Right lung (tissue), 5 donors: Measurements from ENCODE around the gene APLP2. TPM values are rescaled to one million over a fixed set of nuclear protein-coding genes. Genes with fewer than 3 reads are reported as not detected.
"Not testable (repeated sequence)": the region's sequence is repeated elsewhere in the genome, so short reads cannot be mapped to it uniquely, and the experiment has no call there.

Source experiments
- DNase-seq, 2 donors: peaks; one replicate each; pipeline ENCODE4 v3.0.0-alpha.2; 2013
- polyA plus RNA-seq, 5 donors: library from polyadenylated mRNA; unstranded; fragments of 120-200 nt; gene quantifications; one replicate each; pipeline versions ENCODE4 v1.2.1 to v1.2.3, GENCODE V29; 2013; ENCODE audit warnings: inconsistent platforms in 1 of 5, low replicate concordance in 1 of 5; ENCODE audit not compliant: insufficient read length in 5 of 5, insufficient read depth in 1 of 5

APLP2 gene
- polyA plus RNA-seq, 5 donors = 424 to 539 (median 490) TPM

DNA sequence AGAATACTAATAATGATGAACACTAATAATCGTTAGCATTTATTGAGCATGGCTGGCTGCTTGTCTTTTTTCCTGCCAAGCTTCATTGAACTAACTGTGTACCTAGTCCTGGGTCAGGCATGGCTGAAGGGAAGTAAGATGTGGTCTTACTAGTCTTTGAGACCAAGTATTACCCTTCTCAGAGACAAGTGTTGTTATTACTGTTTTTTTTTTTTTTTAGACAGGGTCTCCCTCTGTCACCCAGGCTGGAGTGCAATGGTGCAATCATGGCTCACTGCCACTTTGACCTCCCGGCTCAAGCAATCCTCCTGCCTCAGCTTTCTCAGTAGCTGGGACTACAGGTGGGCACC lies 94.5 kb downstream of the APLP2 start:
- DNase-seq = no peak

DNA sequence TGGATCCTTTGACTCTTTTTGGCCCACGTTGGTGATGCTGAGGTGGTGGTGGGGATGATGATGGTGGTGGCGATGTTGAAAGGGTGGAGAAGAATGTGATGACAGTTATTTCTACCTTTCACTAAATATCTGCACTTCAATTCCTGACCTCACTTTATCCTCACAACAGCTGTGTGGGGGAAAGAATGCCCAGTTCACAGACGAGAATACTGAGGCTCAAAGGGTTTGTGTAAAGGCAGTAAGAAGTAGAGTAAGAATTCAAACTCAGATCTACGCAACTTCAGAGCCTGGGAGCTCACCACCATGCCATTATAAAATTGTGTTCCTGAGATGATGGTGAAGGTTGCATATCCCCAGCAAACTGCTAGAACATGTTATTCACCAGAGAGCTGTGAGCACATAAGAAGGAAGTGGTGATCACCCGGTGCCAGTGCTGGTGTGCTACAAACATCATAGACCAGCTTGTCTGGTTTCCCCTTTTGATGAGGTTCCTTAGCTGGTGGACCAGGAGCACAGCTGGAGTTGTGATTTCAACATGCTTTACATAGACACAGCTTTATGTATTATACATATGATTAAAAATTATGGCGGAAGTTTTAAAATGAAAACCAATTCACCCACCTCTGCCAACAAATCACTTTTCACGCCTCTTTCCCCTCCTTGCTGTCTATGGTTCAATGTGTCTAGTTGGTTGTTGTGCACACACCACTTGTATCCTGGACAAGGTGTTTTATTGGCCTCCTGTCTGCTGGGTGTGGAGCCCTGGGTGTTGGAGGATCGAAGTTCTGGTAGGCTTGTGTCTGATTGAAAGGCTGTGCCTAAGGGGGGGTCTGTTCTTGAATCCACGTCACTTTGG lies 96.1 kb downstream of the APLP2 start:
- no peak for DNase-seq

DNA sequence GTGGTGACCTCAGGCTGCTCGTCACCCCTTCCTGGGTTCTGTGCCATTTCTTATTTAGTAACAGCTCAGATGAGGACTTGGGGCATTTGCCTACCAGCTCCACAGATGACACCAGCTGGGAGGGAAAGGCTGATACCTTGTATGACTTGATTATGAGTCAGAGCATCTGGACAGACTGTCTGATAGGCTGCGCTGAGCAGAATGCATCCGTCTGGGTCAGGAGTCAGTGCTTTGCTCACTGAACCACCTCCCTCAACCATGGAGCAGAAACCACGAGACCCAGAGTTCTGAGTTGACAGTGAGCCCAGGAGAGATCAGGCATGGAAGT lies 96.7 kb downstream of the APLP2 start:
- DNase-seq = peak; percentile 80

DNA sequence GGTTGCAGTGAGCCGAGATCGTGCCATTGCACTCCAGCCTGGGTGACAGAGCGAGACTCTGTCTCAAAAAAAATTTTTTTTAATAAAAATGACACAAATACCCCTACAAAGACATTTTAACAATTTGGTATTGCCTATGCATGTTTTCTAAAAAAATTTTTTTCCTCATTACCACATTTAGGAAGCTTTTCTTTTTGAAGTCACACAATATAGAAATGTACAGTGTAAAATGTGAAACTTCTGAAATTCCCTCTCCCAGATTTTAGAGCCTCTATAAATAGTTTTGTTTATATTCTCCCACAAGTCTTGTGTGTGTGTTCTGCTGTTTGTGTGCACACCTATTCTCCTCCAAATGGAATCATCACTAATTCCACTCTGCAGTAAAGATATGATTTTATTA lies 97.5 kb downstream of the APLP2 start:
- DNase-seq = no peak

DNA sequence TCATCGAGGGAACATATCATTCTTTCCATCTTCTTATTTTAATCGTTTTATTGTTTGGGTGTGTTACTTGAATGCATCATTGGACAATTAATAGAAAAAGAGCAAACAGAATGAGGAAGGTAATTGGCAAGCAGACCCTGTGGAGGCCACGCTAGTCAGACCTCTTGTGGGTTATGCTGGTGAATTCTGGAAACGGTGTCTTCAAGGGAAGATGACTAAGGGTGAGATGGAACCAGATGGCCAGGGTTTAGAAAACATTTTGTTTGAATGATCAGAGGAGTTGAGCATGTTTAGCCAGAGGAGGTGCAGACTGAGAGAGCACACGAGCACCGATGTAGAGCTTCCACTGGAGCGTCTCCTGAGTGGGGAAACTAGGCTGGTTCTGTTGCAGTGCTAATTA lies 98.4 kb downstream of the APLP2 start:
- DNase-seq = no peak

DNA sequence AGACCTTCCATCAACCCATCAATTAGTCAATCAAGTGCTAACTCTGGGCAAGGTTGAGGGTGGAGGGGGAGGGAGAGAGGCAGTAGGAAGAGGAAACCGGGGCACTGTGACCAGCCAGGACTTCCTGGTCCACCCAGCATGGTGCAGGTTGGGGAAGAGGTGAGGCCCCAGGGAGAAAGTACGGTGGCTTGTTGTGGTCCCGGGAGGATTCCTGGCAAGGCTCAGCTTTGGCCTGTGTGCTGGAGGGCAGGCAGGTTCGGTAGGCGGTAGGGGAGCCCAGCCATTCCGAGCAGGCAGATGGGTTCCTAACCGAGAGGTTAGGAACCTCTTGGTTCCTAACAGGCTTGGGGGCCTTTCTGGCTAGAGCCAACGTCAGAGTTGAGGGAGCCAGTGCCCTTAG lies 100.7 kb downstream of the APLP2 start:
- no peak for DNase-seq

DNA sequence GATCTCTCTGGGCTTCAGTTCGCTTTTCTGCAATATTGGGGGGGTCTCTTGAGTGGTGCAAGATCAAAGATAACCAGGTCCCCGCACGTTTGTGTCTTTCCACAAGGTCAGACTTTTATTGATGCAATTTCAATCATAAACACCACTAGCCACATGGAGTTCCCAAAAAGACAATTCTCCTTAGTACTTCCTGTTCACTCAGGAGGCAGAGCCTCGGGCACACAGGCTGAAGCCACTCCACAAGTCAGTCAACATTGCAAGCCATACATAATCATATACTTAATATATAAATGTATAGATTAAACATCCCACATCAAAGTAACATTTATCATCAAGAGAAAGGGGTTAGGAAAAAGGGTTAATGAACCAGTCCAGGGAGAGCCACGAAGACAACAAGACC lies 101.8 kb downstream of the APLP2 start:
- DNase-seq = no peak

DNA sequence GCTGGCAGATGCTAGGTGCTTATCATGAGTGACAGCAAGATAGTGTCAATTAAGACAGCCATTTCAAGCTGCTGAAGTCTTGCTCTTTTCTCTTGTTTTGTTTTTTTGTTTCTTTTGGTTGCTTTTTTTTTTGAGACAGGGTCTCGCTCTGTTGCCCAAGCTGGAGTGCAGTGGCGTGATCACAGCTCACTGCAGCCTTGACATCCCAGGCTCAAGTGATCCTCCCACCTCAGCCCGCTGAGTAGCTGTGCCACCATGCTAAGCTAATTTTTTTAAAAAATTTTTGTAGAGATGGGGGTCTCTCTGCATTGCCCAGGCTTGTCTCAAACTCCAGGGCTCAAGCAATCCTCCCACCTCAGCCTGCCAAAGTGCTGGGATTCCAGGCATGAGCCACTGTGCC lies 102.3 kb downstream of the APLP2 start:
- not testable (repeated sequence) for DNase-seq

DNA sequence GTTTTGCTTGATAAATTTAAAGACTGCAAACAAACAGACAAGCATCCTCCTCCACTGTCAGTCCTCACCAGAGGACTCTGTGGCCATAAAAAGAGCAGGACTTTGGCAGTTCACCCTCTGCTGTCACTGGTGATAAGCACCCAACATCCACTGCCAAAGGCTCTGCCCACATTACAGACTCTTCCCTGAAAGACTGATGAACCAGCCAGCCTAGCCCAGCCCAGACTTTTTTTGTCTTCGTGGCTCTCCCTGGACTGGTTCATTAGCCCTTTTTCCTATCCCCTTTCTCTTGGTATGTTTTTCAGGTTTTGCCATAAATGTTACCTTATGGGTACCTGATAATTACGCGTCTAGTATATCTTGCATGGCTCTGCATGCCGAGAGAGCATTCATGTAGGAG lies 104.9 kb downstream of the APLP2 start:
- no peak for DNase-seq

DNA sequence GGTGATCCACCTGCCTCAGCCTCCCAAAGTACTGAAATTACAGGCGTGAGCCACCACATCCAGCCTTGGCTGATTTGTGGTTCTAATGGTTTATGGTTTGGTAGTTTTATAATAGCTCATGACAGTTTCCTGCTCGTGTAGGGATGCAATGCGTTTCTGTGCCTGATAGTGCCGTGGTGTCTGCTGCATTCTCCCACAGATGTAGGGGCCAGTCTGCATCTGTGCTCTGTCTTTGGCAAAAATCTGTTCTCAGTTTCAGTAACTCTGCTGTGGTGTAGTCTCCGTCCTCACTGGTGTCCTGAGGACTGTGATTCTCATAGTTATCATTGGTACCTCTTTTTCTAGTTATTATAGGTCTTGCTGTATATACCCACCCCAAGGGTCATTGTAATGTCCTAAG lies 106.2 kb downstream of the APLP2 start:
- DNase-seq = no peak

DNA sequence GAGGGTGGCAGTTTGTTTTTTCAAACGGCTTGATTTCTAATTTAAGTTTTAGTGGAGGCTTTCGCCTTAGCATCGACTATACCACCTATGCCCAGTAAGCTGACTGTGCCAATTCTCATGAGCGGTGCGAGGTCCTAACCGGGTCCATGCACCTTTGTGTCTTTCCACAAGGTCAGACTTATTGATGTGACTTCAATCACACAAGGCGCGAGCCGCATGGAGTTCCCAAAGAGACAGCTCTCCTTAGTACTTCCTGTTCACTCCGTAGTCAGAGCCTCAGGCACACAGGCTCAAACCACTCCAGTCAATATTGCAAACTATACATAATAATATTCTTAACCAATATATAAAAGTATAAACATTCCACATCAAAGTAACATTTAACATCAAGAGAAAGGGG lies 108.1 kb downstream of the APLP2 start:
- DNase-seq = no peak

DNA sequence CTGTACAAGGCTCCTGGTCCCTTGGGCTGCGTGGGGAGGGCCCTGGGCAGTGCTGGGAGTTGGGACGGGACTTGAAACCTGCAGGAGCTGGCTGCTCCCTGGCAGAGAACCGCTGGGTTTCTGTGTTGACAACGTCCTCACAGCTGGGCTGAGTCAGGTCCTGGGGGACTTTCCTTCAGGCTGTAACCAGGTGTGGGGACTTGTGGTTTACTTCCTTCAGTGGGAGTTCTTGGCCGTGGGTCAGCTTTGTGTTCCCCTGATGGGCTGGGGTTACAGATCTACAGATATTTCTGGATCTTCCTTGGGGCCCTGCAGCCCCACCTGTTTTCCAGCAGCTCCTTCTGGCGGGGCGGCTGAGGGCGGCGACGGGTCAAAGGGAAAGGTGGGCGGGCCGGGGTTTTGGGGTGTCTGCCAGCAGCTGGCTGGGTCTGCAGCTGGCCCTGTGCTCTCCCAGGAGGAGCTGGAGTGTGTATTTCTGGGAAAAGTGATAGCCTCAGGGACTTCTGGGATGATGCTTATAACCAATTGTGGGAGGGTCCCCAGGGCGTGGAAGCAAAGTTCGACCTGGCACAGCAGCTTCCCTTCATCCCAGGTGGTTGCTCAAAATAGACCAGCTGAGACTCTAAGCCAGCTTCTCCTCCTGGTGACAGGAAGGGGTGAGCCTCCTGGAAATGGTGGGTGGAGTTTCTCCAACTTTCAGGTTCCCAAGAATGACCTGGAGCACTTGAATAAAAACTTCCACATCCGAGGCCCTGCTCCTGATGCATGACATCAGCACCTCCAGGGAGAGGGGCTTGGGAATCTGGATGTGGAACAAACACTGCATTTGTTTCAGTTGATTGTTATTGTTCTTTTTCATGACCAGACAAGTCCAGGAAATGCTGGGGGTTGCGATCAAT lies 109.0 kb downstream of the APLP2 start:
- DNase-seq = no peak

DNA sequence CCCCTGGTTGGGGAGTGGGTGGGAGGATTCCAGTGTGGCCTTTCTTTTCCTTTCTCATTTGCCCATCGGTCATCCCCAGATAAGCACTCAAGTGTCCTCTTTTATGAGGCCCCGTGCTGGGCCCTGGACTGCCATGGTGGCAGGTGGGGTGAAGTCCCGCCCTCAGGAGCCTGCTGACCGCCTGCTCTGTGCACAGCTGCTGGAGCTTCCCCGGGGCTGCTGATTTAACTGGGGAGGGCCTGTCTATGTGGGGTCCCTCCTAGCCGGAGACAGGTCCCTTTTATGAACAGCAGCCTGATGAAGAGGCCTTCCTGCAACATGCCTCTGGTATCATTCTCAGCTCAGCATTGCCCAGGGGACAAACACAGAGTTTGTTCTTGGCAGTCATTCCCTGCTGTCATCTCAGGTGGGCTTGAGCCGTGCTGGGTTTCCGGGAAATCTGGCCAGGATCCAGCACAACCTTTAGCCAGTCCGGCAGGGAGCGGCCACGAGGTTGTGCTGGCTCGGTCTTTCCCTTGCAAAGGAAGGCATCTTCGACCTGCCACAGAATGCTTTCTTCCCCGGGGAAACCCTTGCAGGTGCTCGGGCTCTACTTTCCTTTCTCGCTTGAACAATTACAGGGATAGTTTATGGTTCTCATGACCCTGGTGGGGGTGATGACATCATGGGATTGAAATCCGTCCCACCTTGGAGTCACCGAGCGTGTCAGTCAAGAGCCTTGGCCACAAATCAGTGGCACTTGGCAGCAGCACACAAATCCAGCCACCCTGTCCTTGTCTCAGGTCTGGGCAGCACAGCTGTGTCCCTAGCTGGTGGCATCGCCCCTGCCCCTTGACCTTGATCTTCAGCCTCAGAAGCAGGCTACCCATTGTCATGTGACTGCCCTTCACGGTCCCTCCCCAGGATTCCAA lies 110.0 kb downstream of the APLP2 start:
- no peak for DNase-seq

DNA sequence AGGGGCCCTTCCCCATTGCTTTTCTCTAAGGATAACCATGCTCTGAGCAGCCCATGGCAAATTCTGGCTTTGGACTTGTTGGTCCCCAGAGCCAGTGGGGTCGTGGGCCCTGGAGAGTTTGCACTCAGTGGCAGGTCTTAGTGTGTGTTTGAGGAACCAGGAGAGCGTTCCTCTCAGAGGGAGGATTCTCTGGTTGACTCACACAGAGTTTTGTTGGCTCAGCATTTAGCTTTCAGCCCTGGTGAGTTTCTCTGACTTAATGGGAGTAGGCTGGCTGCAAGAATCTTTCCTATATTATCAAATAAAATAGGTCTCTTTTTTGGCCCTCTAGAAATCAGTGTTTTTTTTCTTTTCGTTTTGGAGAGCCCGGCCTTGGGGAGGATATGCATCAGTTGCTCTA lies 110.8 kb downstream of the APLP2 start:
- no peak for DNase-seq

DNA sequence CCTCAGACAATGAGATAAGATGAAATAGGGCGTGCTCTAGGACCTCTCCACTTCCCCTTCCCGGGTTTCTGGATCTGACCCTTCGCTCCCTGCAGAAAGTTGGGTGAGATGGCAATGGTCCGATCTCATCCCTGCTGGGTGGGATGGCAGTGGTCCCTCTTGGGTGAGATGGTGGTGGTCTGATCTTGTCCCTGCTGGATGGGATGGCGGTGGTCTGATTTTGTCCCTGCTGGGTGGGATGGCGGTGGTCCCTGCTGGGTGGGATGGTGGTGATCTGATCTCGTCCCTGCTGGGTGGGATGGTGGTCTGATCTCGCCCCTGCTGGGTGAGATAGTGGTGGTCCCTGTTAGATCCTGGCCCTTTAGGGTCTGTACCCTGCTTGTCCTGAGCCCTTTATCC lies 111.2 kb downstream of the APLP2 start:
- DNase-seq = no peak

DNA sequence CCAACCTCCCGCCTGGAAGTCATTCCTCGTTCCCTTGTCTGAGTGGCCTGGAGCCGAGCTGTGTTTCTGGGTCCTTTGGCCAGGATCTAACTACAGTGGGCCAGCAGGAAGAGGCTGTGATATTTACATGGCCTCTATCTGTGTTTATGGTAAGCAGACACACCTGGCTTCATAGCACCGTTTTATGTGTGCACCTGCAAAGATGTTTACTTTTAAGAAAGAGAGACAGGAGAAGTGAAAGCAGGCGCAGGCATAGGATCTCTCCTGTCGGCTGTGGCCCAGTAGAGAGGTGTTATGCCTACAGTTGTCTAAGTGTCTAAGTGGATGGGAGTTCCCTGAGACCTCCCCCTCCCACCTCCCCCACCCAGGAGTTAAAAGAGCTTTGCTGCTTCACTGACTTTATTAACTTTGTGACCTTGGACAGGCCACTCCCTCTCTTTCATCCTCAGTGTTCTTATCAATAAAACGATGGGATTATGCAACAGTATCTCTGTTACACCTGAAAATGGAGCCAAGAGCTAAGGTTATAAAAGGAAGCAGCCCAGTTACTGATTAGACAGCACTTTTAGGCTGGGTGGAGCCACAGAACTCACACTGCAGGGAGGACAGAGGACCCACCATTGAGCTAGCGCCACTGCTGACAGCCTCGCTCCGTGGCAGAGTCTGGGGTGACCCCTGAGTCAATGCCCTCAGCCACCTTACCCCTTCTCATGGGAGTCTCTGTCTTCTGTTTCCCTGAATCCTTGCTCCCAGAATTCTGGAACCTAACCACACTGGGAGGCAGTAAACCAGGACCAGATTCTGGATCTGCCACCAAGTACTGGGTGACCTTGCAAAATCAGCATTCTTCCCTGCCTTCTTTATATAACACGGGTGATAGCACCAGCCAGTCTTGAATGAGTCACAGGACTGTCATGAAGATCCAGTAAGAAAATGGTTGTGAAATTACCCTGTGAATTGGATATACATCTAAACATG lies 111.9 kb downstream of the APLP2 start:
- DNase-seq = peak in 1 of 2 donors; percentile 45

DNA sequence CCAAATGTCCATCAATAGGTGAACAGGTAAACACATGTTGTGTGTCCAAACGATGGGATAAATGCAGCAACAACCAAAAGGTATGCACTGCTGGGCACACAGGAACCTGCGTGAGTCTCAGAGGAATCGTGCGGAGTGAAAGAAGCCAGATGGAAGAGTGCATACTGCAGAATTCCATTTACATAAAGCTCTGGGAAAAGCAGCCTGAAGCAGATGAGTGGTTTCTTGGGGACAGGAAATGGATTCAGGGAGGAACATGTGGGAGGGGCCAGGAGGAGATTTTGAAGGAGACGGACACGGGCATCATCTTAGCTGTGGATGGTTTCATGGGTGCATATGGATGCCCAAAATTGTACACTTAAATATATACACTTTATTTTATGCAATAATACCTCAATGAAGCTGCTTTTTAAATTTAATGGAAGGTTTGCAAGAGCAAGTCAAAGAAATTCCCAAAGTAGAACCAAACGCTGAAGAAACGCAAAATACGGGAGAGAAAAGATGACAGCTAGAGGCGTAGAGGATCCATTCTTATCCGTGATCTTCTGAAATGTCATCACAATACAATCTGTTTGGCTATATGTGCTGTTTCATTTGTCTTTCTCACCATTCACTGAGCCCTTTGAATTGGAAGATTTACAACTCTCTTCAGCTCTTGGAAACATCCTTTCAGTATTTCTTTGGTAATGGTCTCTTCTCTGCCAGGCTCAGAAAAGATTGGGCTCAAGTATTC lies 114.3 kb downstream of the APLP2 start:
- no peak for DNase-seq

DNA sequence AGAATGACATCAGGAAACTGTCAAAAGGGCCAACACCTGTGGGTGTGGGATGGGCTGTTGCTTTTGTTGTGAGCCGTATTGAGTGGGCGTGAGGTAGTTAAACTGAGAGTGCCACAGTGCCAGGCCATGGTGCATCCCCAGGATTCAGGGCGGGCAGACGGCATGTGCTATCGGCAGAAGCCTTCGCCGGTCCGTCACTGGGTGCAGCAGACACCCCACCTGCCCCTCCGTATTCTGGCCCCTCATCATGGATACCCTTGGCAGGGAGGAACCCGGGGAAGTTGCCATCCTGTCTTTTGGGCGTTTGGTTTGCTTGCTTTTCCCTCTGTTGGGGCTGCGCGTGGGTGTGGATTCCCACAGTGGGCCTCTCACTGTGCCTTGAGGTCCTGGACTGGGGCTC lies 117.4 kb downstream of the APLP2 start:
- DNase-seq = no peak

DNA sequence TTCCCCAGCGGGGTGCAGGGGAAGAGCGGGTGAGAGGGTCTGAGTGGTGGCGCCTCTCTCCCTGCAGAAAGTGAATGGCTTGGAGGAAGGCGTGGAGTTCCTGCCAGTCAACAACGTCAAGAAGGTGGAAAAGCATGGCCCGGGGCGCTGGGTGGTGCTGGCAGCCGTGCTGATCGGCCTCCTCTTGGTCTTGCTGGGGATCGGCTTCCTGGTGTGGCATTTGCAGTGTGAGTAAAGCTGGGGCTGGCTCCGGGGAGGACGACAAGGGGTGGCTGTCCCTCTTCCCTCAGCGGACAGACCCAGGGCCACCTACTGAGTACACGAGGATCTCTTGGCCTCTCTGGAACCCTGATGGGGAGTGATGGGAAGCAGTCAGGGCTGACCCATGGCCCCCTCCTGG lies 118.4 kb downstream of the APLP2 start:
- no peak for DNase-seq
